ENCODE data around the gene KCND2.

DNA sequence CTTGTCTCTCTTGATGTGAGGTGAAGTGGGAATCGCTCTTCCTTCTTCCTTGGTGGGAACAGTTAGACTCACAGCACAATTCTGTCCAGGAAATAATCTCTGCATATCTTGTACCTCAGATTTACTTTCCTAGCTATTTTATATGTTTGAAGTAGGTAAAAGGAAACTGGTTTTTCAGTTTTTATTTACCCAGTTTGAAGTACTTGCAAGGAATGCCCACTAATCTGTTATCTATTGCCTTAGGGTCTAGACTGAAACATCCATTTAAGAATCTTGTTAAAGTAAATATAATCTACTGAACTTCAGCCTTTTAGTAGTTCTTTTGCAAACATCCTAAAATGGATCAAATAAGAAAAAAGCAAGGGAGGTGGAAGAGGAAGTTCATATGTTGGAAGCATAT, 229.8 kb downstream of the KCND2 start:
- no peak for TF ChIP-seq POLR2A (IDR thresholded peaks at IDR 0.05; ENCODE audit: low read length)
- no peak for TF ChIP-seq GATA1 (IDR thresholded peaks at IDR 0.05; ENCODE audit: low read depth, low read length)

Data from erythroblast (primary cell).